Keratinocyte (primary cell): Measurements from ENCODE around the gene GPM6B. TPM values are rescaled to one million over a fixed set of nuclear protein-coding genes. Genes with fewer than 3 reads are reported as not detected.

Experiments used
- DNase-seq: peaks from one replicate; pipeline ENCODE4 v3.0.0-alpha.2; 2011; ENCODE audit warnings: low read depth, missing footprints, low spot score
- FAIRE-seq: peaks from 2 replicates; lab custom pipeline; 2011; peaks lifted over from hg19 to GRCh38; lab: Jason Lieb, UNC
- H2AFZ ChIP-seq: 2 replicates; pipeline ENCODE4 v1.6.0; 2012; ENCODE audit warnings: low read length, control low read depth, inconsistent platforms; ENCODE audit not compliant: control insufficient read depth
- H3K27ac ChIP-seq: 2 replicates; pipeline ENCODE4 v1.5.1; 2011; ENCODE audit warnings: low read length; ENCODE audit not compliant: control insufficient read depth, insufficient read depth
- H3K27me3 ChIP-seq: 3 replicates; pipeline ENCODE4 v1.6.0; 2011; ENCODE audit warnings: low read length; ENCODE audit not compliant: control insufficient read depth, insufficient read depth; ENCODE audit errors: extremely low read depth
- H3K36me3 ChIP-seq, 2 experiments: 2 replicates in 1 of 2; 3 replicates in 1 of 2; pipeline ENCODE4 v1.5.1; 2011; ENCODE audit warnings: low read length in 2 of 2, mild to moderate bottlenecking in 1 of 2; ENCODE audit not compliant: control insufficient read depth in 2 of 2, insufficient read depth in 2 of 2; ENCODE audit errors: extremely low read depth in 1 of 2
- H3K4me1 ChIP-seq: 3 replicates; pipeline ENCODE4 v1.5.1; 2011; ENCODE audit warnings: low read length; ENCODE audit not compliant: control insufficient read depth, insufficient read depth; ENCODE audit errors: extremely low read depth
- H3K4me2 ChIP-seq: 3 replicates; pipeline ENCODE4 v1.6.0; 2011; ENCODE audit warnings: low read depth, low read length; ENCODE audit not compliant: control insufficient read depth, insufficient read depth; ENCODE audit errors: extremely low read depth
- H3K4me3 ChIP-seq, 3 experiments: fragments of 200-600 bp in 1 of 3; sonication (generic) in 1 of 3; 2 replicates in 2 of 3; 3 replicates in 1 of 3; pipeline ENCODE4 v1.5.1; 2011 to 2016; ENCODE audit warnings: low read length in 3 of 3, mild to moderate bottlenecking in 3 of 3, control low read depth in 2 of 3, inconsistent platforms in 1 of 3, low read depth in 1 of 3, mixed read lengths in 1 of 3, mixed run types in 1 of 3, moderate library complexity in 1 of 3; ENCODE audit not compliant: control insufficient read depth in 2 of 3, insufficient read depth in 2 of 3; ENCODE audit errors: extremely low read depth in 1 of 3
- H3K79me2 ChIP-seq: 2 replicates; pipeline ENCODE4 v1.6.0; 2012; ENCODE audit warnings: low read length; ENCODE audit not compliant: control insufficient read depth, insufficient read depth
- H3K9ac ChIP-seq: 3 replicates; pipeline ENCODE4 v1.6.0; 2011; ENCODE audit warnings: low read length; ENCODE audit not compliant: control insufficient read depth, insufficient read depth; ENCODE audit errors: extremely low read depth
- H3K9me1 ChIP-seq: 3 replicates; pipeline ENCODE4 v1.6.0; 2011; ENCODE audit warnings: low read length; ENCODE audit not compliant: control insufficient read depth, insufficient read depth; ENCODE audit errors: extremely low read depth
- H3K9me3 ChIP-seq: 2 replicates; pipeline ENCODE4 v1.5.1; 2012; ENCODE audit warnings: low read depth, low read length; ENCODE audit not compliant: control insufficient read depth
- H4K20me1 ChIP-seq: 3 replicates; pipeline ENCODE4 v1.6.0; 2011; ENCODE audit warnings: low read length; ENCODE audit not compliant: control insufficient read depth, insufficient read depth; ENCODE audit errors: extremely low read depth
- EZH2 ChIP-seq: IDR thresholded peaks from one replicate; pipeline ENCODE4 v1.6.1; 2012; ENCODE audit warnings: inconsistent platforms, mild to moderate bottlenecking, low read length, moderate library complexity
- dilution Hi-C: fragments of 300-500 bp; cut with MboI; formaldehyde crosslinking; loops from one replicate; pipeline ENCODE4 v1.7.0; 2020; ENCODE audit warnings: low sequenced_read_pairs; ENCODE audit not compliant: extremely low pct_ligation_motif_present
- polyA plus RNA-seq, 5 experiments: library from polyadenylated mRNA; depleted of rRNA in 3 of 5; stranded (reverse) in 3 of 5; stranded (forward) in 1 of 5; unstranded in 1 of 5; fragments of >200 nt; gene quantifications; 1 replicate in 1 of 5; 2 replicates in 3 of 5; 3 replicates in 1 of 5; pipeline versions ENCODE4 v1.2.1 to v1.2.3, GENCODE V29; 2011 to 2012; ENCODE audit warnings: missing spikeins in 2 of 5, low read depth in 1 of 5, low replicate concordance in 1 of 5
- TF ChIP-seq, protein P1 (sequence below), 3 experiments: IDR thresholded peaks in 1 of 3; conservative IDR thresholded peaks in 1 of 3; optimal IDR thresholded peaks in 1 of 3; 2 replicates in 2 of 3; 3 replicates in 1 of 3; pipeline versions ENCODE3 to v1.5.1; 2011; ENCODE audit warnings: low read length in 3 of 3, mild to moderate bottlenecking in 3 of 3, moderate library complexity in 2 of 3, control low read depth in 1 of 3, inconsistent platforms in 1 of 3; ENCODE audit not compliant: insufficient read depth in 2 of 3; ENCODE audit errors: extremely low read depth in 1 of 3

The GPM6B gene
- polyA plus RNA-seq, 1 donor (not counting 4 experiments of a cell fraction or from before 2014, with no cell fraction given), result 0.26 TPM

GRCh38 chrX:13763489-13763888 lies 53.4 kb downstream of the GPM6B start:
- Histone ChIP-seq H3K9ac (no peak overlapping the region), H3K4me3 (no peak overlapping the region), H3K79me2 (no peaks in the 10 kb centered on the region), H4K20me1 (no peaks in the 10 kb centered on the region), H3K9me1 (no peaks in the 10 kb centered on the region), H3K9me3 (no peaks in the 10 kb centered on the region), H3K4me2 (no peak overlapping the region), H3K4me1 (no peaks in the 10 kb centered on the region), H3K36me3 (peaks cover 10 to 31% of the 10 kb centered on the region in 2 experiments), H2AFZ (no peak overlapping the region), H3K27me3 (no peaks in the 10 kb centered on the region), H3K27ac (no peak overlapping the region)
- TF ChIP-seq EZH2, result no peak
- TF ChIP-seq, protein P1, sequence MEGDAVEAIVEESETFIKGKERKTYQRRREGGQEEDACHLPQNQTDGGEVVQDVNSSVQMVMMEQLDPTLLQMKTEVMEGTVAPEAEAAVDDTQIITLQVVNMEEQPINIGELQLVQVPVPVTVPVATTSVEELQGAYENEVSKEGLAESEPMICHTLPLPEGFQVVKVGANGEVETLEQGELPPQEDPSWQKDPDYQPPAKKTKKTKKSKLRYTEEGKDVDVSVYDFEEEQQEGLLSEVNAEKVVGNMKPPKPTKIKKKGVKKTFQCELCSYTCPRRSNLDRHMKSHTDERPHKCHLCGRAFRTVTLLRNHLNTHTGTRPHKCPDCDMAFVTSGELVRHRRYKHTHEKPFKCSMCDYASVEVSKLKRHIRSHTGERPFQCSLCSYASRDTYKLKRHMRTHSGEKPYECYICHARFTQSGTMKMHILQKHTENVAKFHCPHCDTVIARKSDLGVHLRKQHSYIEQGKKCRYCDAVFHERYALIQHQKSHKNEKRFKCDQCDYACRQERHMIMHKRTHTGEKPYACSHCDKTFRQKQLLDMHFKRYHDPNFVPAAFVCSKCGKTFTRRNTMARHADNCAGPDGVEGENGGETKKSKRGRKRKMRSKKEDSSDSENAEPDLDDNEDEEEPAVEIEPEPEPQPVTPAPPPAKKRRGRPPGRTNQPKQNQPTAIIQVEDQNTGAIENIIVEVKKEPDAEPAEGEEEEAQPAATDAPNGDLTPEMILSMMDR (optimal IDR thresholded peaks at IDR 0.05 in 1 of 3, IDR thresholded peaks at IDR 0.05 in 1 of 3, conservative IDR thresholded peaks at IDR 0.05 in 1 of 3; ENCODE audit: extremely low read depth in 1 of 3, insufficient read depth in 2 of 3, low read length in 3 of 3), result no peak
- dilution Hi-C loops, result no loop called here
- FAIRE-seq, result no peak
- DNase-seq, result no peak

GRCh38 chrX:13761606-13762414 lies 55.1 kb downstream of the GPM6B start:
- Histone ChIP-seq H3K27ac (no peak overlapping the region), H3K4me3 (no peak overlapping the region), H3K4me2 (no peak overlapping the region), H2AFZ (no peak overlapping the region), H3K36me3 (peaks cover 22 to 34% of the 10 kb centered on the region in 2 experiments), H3K79me2 (no peaks in the 10 kb centered on the region), H3K9ac (no peak overlapping the region), H3K27me3 (no peaks in the 10 kb centered on the region), H4K20me1 (no peaks in the 10 kb centered on the region), H3K9me1 (no peaks in the 10 kb centered on the region), H3K4me1 (no peaks in the 10 kb centered on the region), H3K9me3 (no peaks in the 10 kb centered on the region)
- dilution Hi-C loops, result no loop called here
- no peak for TF ChIP-seq EZH2
- TF ChIP-seq, protein P1 (optimal IDR thresholded peaks at IDR 0.05 in 1 of 3, IDR thresholded peaks at IDR 0.05 in 1 of 3, conservative IDR thresholded peaks at IDR 0.05 in 1 of 3; ENCODE audit: extremely low read depth in 1 of 3, insufficient read depth in 2 of 3, low read length in 3 of 3), result no peak
- DNase-seq (no peak), FAIRE-seq (no peak)
